GM23338 (cell line): Measurements from ENCODE around the gene FRMD3. TPM values are rescaled to one million over a fixed set of nuclear protein-coding genes. Genes with fewer than 3 reads are reported as not detected.

ENCODE experiments used
- ATAC-seq: fragments of 200-7000 bp; cut with Tn5 transposase; 3 replicates; pipeline ENCODE4 v1.9.1; 2020
- DNase-seq: peaks from one replicate; pipeline ENCODE4 v3.0.0-alpha.2; 2015; ENCODE audit warnings: low spot score
- H2AFZ ChIP-seq: fragments of 200-600 bp; sonication (generic); 2 replicates; pipeline ENCODE4 v1.8.0; 2016; ENCODE audit warnings: antibody characterized with exemption, mild to moderate bottlenecking, moderate library complexity
- H3F3A ChIP-seq: fragments of 200-600 bp; sonication (generic); replicated peaks from 2 replicates; pipeline ENCODE4 v1.8.0; 2017; ENCODE audit warnings: antibody characterized with exemption, mixed run types, low read depth
- H3K27ac ChIP-seq: fragments of 200-600 bp; sonication (generic); 2 replicates; pipeline ENCODE4 v1.6.1; 2016; ENCODE audit warnings: low read depth
- H3K27me3 ChIP-seq: fragments of 200-600 bp; sonication (generic); 2 replicates; pipeline ENCODE4 v1.8.0; 2016; ENCODE audit warnings: mild to moderate bottlenecking, mixed run types, moderate library complexity; ENCODE audit not compliant: insufficient read depth
- H3K36me3 ChIP-seq: fragments of 200-600 bp; sonication (generic); 2 replicates; pipeline ENCODE4 v1.8.0; 2016; ENCODE audit warnings: mild to moderate bottlenecking; ENCODE audit not compliant: insufficient read depth
- H3K4me1 ChIP-seq: fragments of 200-600 bp; sonication (generic); 2 replicates; pipeline ENCODE4 v1.8.0; 2016; ENCODE audit warnings: mild to moderate bottlenecking, moderate library complexity; ENCODE audit not compliant: insufficient read depth
- H3K4me2 ChIP-seq: fragments of 200-600 bp; sonication (generic); 2 replicates; pipeline ENCODE4 v1.7.1; 2017; ENCODE audit warnings: mixed run types
- H3K4me3 ChIP-seq: fragments of 200-600 bp; sonication (generic); 2 replicates; pipeline ENCODE4 v1.6.1; 2016; ENCODE audit warnings: mixed run types
- H3K79me2 ChIP-seq: fragments of 200-600 bp; sonication (generic); replicated peaks from 2 replicates; pipeline ENCODE4 v1.8.0; 2017; ENCODE audit warnings: mild to moderate bottlenecking; ENCODE audit not compliant: insufficient read depth
- H3K9me2 ChIP-seq: fragments of 200-600 bp; sonication (generic); 2 replicates; pipeline ENCODE4 v1.8.0; 2017; ENCODE audit not compliant: insufficient read depth
- H4K20me1 ChIP-seq: fragments of 200-600 bp; sonication (generic); replicated peaks from 2 replicates; pipeline ENCODE4 v1.8.0; 2017; ENCODE audit warnings: mild to moderate bottlenecking; ENCODE audit not compliant: insufficient read depth
- H3K27ac Mint-ChIP-seq: 2 replicates; pipeline ENCODE4 v1.8.0; 2020; ENCODE audit warnings: inconsistent platforms, mild to moderate bottlenecking, moderate library complexity, mixed read lengths
- H3K27me3 Mint-ChIP-seq: 3 replicates; pipeline ENCODE4 v1.8.0; 2022; ENCODE audit warnings: low read depth, mild to moderate bottlenecking, moderate library complexity, mixed read lengths, inconsistent platforms; ENCODE audit not compliant: insufficient read depth, poor library complexity
- H3K36me3 Mint-ChIP-seq: 3 replicates; pipeline ENCODE4 v1.8.0; 2021; ENCODE audit warnings: low read depth, mild to moderate bottlenecking, inconsistent platforms, moderate library complexity, mixed read lengths
- H3K4me1 Mint-ChIP-seq: 3 replicates; pipeline ENCODE4 v1.8.0; 2020; ENCODE audit warnings: mild to moderate bottlenecking, inconsistent platforms, mixed read lengths
- H3K4me3 Mint-ChIP-seq: 3 replicates; pipeline ENCODE4 v1.8.0; 2021; ENCODE audit warnings: moderate library complexity, mild to moderate bottlenecking, inconsistent platforms, mixed read lengths
- H3K9me3 Mint-ChIP-seq: 3 replicates; pipeline ENCODE4 v1.8.0; 2020; ENCODE audit warnings: moderate library complexity, mild to moderate bottlenecking, inconsistent platforms, mixed read lengths
- CREB1 ChIP-seq: fragments of 250-450 bp; sonication (Bioruptor Pico); IDR thresholded peaks from 2 replicates; pipeline ENCODE4 v1.5.0; 2020; ENCODE audit warnings: low read depth, mild to moderate bottlenecking, moderate library complexity
- CTCF ChIP-seq, 2 experiments: fragments of 200-600 bp in 1 of 2; sonication (generic) in 1 of 2; conservative IDR thresholded peaks; 2 replicates each; pipeline versions ENCODE4 v1.5.1 to v1.6.1; 2016 to 2017; ENCODE audit warnings: antibody characterized with exemption in 2 of 2, low read depth in 2 of 2, mild to moderate bottlenecking in 2 of 2, moderate library complexity in 1 of 2
- ETS1 ChIP-seq: IDR thresholded peaks from 2 replicates; pipeline ENCODE4 v1.6.1; 2016; ENCODE audit warnings: antibody characterized with exemption
- EZH2 ChIP-seq: fragments of 200-600 bp; sonication (generic); IDR thresholded peaks from one replicate; pipeline ENCODE4 v1.8.0; 2017; ENCODE audit warnings: antibody characterized with exemption, mild to moderate bottlenecking, low read depth; ENCODE audit not compliant: unreplicated experiment
- EZH2phosphoT487 ChIP-seq: fragments of 200-600 bp; sonication (generic); IDR thresholded peaks from one replicate; pipeline ENCODE4 v1.8.1; 2018; ENCODE audit warnings: antibody characterized with exemption; ENCODE audit not compliant: unreplicated experiment
- JUNB ChIP-seq: IDR thresholded peaks from one replicate; pipeline ENCODE4 v1.6.1; 2016; ENCODE audit warnings: antibody characterized with exemption; ENCODE audit not compliant: unreplicated experiment
- NANOG ChIP-seq: IDR thresholded peaks from 2 replicates; pipeline ENCODE4 v1.6.1; 2016; ENCODE audit warnings: antibody characterized with exemption, borderline replicate concordance
- POLR2AphosphoS5 ChIP-seq: IDR thresholded peaks from 2 replicates; pipeline ENCODE4 v1.6.1; 2016; ENCODE audit warnings: antibody characterized with exemption, low read depth
- REST ChIP-seq: IDR thresholded peaks from one replicate; pipeline ENCODE4 v1.6.1; 2018; ENCODE audit warnings: antibody characterized with exemption; ENCODE audit not compliant: unreplicated experiment
- STAT1 ChIP-seq: IDR thresholded peaks from one replicate; pipeline ENCODE4 v1.6.1; 2016; ENCODE audit warnings: antibody characterized with exemption; ENCODE audit not compliant: unreplicated experiment
- ZNF114 ChIP-seq: fragments of 250-450 bp; sonication (Bioruptor Pico); IDR thresholded peaks from 2 replicates; pipeline ENCODE4 v1.5.0; 2020; ENCODE audit warnings: mild to moderate bottlenecking, moderate library complexity
- ZNF331 ChIP-seq: fragments of 250-450 bp; sonication (Bioruptor Pico); IDR thresholded peaks from 2 replicates; pipeline ENCODE4 v1.5.0; 2020; ENCODE audit warnings: low read depth, mild to moderate bottlenecking, moderate library complexity
- ZNF462 ChIP-seq: fragments of 250-450 bp; sonication (Bioruptor Pico); IDR thresholded peaks from 2 replicates; pipeline ENCODE4 v1.5.0; 2020; ENCODE audit warnings: mild to moderate bottlenecking, moderate library complexity
- polyA plus RNA-seq: library from polyadenylated mRNA; unstranded; fragments of >200 nt; fragmentation: Nextera tagmentation; extraction: Ambion mirVana; gene quantifications from 2 replicates; pipeline ENCODE4 v1.2.1, GENCODE V29; 2016
- total RNA-seq: library from RNA; depleted of rRNA; stranded (reverse); fragments of >200 nt; shearing (Covaris generic); gene quantifications from 2 replicates; pipeline ENCODE4 v1.2.3, GENCODE V29; 2014

FRMD3 gene
- total and polyA plus RNA-seq, 2 experiments from 2014 or later, result 0.47 to 1.2 TPM

- H4K20me1 ChIP-seq, result no peaks in the 10 kb centered on the region
- H3K4me1 ChIP-seq, result no peaks in the 10 kb centered on the region
- ATAC-seq (no peak), DNase-seq (no peak)
- Mint-ChIP-seq H3K36me3 (no peaks in the 10 kb centered on the region), H3K4me3 (no peak overlapping the region), H3K27me3 (no peaks in the 10 kb centered on the region), H3K27ac (no peak overlapping the region), H3K4me1 (no peaks in the 10 kb centered on the region), H3K9me3 (no peaks in the 10 kb centered on the region; the same call in 2 of the 3 replicates)
- H3K9me2 ChIP-seq, result peaks cover 3% of the 10 kb centered on the region; the same call in 1 of the 2 replicates
- no peak overlapping the region for H3K4me3 ChIP-seq
- no peaks in the 10 kb centered on the region for H3K36me3 ChIP-seq
- TF ChIP-seq POLR2AphosphoS5 (no peak), REST (no peak), ZNF462 (CRISPR knock-in tag) (no peak), ETS1 (no peak), NANOG (no peak), EZH2 (no peak), JUNB (no peak), ZNF114 (no peak), CREB1 (CRISPR knock-in tag) (no peak), STAT1 (no peak), EZH2phosphoT487 (no peak), ZNF331 (CRISPR knock-in tag) (no peak), CTCF (conservative IDR thresholded peaks at IDR 0.05; ENCODE audit: low read depth in 2 of 2) (no peak)
- no peaks in the 10 kb centered on the region for H3K79me2 ChIP-seq
- no peaks in the 10 kb centered on the region for H3F3A ChIP-seq
- no peak overlapping the region for H3K27ac ChIP-seq
- H2AFZ ChIP-seq, result no peak overlapping the region
- H3K27me3 ChIP-seq, result no peaks in the 10 kb centered on the region
- H3K4me2 ChIP-seq, result no peak overlapping the region
Measured at GRCh38 chr9:83441390-83441789, 96.8 kb downstream of the FRMD3 start.
